NCI-H345 treated with DMSO at 0.1 percent for 48 hours (cell line): ENCODE measurements around the gene GNA12.

Source experiments
- DNase-seq: peaks from one replicate; lab custom pipeline; 2025; ENCODE audit not compliant: unreplicated experiment; lab: John Stamatoyannopoulos, UW

Gene GNA12

GRCh38 chr7:2838873-2839578 lies 5.1 kb downstream of the GNA12 start:
- DNase-seq: no peak

- DNase-seq: no peak
These were observed 5.7 kb downstream of the GNA12 start for GRCh38 chr7:2838451-2838850.

DNA sequence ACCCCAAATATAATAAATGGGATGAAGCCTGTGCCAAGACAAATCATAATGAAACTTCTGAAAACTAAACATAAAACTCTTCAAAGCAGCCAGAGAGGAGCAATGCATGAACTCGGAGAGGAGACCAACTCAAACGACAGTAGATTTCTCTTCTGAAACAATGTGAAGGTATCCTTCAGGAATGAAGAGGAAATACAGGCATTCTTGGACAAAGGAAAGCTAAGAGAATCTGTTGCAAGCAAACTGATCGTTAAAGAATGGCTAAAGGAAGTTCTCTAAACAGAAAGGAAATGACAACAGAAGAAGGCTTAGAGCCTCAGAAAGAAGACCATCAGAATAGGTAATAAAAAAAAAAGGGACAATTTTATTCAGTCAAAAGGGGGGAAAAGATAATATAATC lies 6.6 kb downstream of the GNA12 start:
- DNase-seq: no peak

DNA sequence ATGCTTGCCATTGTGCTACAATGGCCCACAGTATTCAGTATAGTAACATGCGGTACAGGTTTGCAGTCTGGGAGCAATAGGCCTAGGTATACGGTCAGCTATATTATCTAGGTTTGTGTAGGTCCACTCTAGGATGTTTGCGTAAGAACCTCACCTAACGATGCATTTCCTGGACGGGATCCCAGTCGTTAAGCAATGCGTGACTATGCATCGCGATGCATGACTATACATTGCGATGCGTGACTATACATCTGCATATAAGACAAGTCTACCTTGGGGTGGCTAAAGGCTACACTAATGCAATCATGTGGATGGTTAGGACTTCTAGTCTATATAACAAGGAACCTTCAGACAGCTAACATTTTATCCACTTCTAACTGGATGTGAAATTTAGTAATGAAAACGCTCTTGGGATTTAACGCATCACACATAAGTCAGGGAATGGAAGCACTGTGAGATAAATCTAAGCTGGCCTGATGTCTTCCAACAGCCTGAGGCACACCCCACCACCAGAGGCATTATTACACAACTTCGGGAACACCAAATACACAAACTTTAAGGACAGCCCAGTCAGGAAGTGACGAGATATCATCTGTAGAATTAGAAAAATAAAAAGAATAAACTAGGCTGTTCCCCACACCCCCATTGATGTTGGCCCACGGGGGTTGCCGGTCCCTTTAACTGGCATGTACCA lies 9.2 kb downstream of the GNA12 start:
- no peak for DNase-seq

GRCh38 chr7:2833083-2833910 lies 10.8 kb downstream of the GNA12 start:
- DNase-seq: no peak

DNA sequence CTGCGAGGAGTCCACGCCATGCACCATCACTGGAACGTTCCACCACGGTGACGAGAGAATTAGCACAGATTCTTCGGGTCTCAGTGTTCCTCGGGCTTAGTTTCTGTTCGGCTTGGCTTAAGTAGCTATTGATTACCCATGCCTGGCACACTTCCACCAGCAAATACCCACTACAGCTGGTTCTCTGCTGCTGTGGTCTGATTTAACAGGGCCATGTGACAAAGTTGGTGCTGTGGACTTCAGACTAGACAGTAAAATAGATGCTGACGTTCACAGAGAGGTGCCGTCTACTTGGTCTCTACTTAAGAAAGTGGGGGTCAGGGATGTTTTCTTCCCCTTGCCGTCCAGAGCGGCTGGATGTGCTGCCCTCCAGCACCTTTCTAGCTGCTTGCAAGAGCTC lies 11.6 kb downstream of the GNA12 start:
- DNase-seq: no peak

DNA sequence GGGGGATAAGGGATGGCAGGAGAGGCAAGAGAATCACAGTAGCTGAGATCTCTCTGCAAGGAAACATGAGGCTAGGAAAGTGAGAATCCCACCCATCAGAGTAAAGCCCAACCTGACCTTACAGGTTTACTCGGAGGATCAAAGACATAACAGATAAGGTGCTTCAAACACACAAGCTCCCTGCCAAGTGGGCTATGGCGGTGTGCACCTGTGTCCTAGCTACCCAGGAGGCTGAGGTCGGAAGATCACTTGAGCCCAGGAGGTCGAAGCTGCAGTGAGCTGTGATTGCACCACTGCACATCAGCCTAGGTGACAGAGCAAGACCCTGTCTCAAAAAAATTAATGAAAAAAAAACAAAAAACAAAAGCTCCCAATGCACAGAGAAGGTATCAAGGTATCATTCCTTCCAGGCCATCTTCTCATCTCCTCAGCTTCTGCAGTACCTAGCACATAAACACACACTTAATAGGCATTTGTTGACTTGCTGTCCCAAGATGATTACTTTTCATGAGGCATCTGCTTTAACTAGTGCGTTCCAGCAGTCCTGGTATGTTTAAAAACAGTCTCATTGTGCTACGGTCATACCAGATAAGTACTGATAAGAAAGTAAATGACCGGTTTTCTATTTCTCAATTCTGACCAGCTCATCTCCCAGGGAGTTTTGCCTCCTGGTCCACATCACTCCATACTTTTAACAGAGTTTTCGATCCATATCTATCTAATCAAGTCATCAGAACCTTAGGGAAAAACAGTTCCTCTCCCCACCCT lies 13.3 kb downstream of the GNA12 start:
- no peak for DNase-seq

GRCh38 chr7:2829040-2829439 lies 15.1 kb downstream of the GNA12 start:
- no peak for DNase-seq

GRCh38 chr7:2826771-2827170 lies 17.3 kb downstream of the GNA12 start:
- no peak for DNase-seq

DNA sequence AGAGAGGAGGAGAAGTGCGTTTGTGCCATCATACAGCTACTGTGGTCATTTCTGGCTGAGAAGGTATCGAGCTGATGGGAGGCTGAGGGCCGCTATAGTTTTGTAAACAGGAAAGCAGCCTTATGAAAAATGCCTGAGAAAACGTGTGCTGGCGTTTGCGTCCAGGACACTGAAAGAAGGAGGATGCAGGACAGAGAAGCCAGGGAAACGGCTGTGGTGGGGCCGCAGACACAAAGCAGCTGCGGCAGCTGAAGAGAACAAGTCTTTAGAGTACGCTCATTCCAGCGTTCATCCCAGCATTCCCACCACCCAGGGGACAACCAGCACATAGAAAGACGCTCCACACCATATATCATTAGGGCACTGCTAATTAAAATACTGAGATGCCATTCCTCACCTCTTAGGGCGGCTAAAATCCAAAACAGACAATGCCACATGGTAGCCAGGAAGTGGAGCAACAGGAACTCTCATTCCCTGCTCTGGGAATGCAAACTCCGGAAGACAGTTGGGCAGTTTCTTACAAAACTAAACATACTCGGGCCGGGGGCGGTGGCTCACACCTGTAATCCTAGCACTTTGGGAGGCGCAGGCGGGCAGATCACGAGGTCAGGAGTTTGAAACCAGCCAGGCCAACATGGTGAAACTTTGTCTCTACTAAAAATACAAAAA lies 18.4 kb downstream of the GNA12 start:
- no peak for DNase-seq

GRCh38 chr7:2824678-2825461 lies 19.2 kb downstream of the GNA12 start:
- no peak for DNase-seq

GRCh38 chr7:2824026-2824677 lies 20.0 kb downstream of the GNA12 start:
- no peak for DNase-seq

GRCh38 chr7:2823130-2823529 lies 21.0 kb downstream of the GNA12 start:
- no peak for DNase-seq

- DNase-seq: no peak
These were observed 22.1 kb downstream of the GNA12 start for GRCh38 chr7:2821842-2822507.

GRCh38 chr7:2821161-2821841 lies 22.8 kb downstream of the GNA12 start:
- DNase-seq: peak; percentile 65

DNA sequence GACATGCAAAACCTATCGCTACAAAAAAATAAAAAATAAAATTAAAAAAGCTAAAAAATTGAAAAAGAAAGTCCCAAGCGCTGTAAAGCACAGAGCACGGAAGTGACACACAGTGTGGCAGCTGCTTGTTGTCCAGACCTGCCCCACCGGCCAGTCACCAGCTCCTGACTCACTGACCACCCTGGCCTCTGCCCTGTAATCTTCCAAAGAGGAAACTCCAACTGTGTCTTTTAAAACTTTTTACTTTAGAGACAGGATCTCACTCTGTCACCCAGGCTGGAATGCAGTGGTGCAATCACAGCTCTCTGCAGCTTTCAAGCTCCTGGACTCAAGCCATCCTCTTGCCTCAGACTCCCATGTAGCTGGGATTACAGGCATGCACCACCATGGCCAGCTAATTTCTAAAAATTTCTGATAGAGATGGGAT lies 23.6 kb downstream of the GNA12 start:
- no peak for DNase-seq

DNA sequence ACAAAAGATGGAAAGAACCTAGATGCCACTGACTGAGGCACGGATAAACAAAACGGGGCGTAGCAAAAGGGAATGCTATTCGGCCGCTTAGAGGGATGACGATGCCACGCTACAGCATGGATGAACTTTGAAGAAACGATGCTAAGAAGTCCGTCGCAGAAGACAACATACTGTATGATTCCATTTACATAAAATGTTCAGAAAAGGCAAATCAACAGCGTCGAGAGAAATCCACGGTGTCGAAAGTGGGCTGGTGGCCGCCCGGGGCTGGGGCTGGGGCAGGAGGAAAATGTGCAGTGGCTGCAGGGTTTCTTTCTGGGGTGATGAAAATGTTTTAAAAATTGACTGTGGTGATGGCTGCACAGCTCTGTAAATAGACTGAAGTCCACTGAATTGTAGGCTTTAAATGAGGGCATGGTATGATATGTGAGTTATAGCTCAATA lies 24.1 kb downstream of the GNA12 start:
- DNase-seq: no peak
